Astrocyte of the cerebellum (primary cell): ENCODE data around the gene COL4A4.

ENCODE experiments used
- DNase-seq: peaks from one replicate; pipeline ENCODE4 v3.0.0-alpha.2; 2011; ENCODE audit warnings: low read depth
- H3K4me3 ChIP-seq: 2 replicates; pipeline ENCODE4 v1.5.1; 2011; ENCODE audit warnings: mild to moderate bottlenecking, low read depth, low read length, moderate library complexity
- CTCF ChIP-seq: IDR thresholded peaks from 2 replicates; pipeline ENCODE4 v1.5.1; 2012; ENCODE audit warnings: low read length, low read depth, moderate library complexity, mild to moderate bottlenecking; ENCODE audit errors: missing control alignments
- in situ Hi-C: cut with HindIII; loops from 2 replicates; pipeline ENCODE4 v1.10.0; 2017; ENCODE audit warnings: low sequenced_read_pairs

COL4A4 gene

GRCh38 chr2:227103583-227103982 lies 60.4 kb downstream of the COL4A4 start:
- in situ Hi-C loops = no loop called here

GRCh38 chr2:227099340-227099739 lies 64.7 kb downstream of the COL4A4 start:
- in situ Hi-C loops = no loop called here
- no peak for DNase-seq
- TF ChIP-seq CTCF = no peak
- H3K4me3 ChIP-seq = no peak overlapping the region

More at GRCh38 chr2:227103583-227103982, 60.4 kb downstream of the COL4A4 start:
- DNase-seq = no peak
- no peak for TF ChIP-seq CTCF
- no peak overlapping the region for H3K4me3 ChIP-seq

GRCh38 chr2:227098162-227098515 lies 65.9 kb downstream of the COL4A4 start:
- DNase-seq = no peak
- in situ Hi-C loops = no loop called here

GRCh38 chr2:227097495-227098161 lies 66.4 kb downstream of the COL4A4 start:
- H3K4me3 ChIP-seq = no peak overlapping the region
- no peak for TF ChIP-seq CTCF
- DNase-seq = no peak
- in situ Hi-C loops = no loop called here

More at GRCh38 chr2:227098162-227098515, 65.9 kb downstream of the COL4A4 start:
- no peak overlapping the region for H3K4me3 ChIP-seq
- TF ChIP-seq CTCF = no peak

GRCh38 chr2:227095346-227095745 lies 68.7 kb downstream of the COL4A4 start:
- in situ Hi-C loops = no loop called here
- DNase-seq = no peak
- H3K4me3 ChIP-seq = no peak overlapping the region
- TF ChIP-seq CTCF = no peak

GRCh38 chr2:227082286-227082685 lies 81.7 kb downstream of the COL4A4 start:
- no peak for TF ChIP-seq CTCF
- no peak overlapping the region for H3K4me3 ChIP-seq
- in situ Hi-C loops = no loop called here
- no peak for DNase-seq
